ENCODE data around the gene CCR5.

The CCR5 gene

DNA sequence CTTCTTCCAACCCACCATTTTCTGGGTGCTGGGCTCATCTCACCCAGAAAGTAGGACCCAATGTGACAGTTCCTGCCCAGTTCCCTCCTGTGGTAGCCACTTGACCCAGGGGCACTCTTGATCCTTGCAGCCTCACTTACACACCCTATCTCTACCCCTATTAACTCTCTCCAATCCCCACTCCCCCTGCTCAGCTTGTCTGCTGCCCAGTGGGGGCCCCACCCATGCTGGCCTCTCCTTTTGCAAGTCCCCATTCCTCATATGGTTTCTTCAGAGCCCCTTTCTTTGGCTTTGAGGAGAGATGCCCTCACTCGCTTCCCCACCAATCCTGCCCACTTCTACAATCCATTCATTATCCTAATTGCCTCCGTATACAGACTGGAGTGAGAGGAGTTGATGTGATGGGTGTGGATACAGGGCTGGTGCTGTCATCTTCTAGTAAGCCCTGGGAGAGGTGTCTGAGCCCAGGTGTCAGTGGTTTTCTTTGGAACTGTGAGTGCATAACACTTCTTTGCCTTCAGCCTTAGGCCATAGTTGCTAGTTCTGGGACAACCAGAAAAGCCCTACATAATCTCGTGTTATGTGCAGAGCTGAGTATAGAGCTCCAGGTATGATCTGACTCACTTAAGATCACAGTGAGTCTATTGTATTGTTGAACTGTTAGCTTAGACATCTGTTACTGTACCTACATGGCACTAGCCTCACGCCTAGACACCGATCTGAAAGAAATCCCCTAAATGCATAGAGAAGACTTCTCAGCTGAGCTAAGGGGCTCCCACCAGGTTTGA, 4.8 kb upstream of the CCR5 start:
- H3K36me3 ChIP-seq (ENCODE audit: insufficient read depth), result no peaks in the 10 kb centered on the region
- H3K9ac ChIP-seq, result no peak overlapping the region
- H3K4me3 ChIP-seq (IDR thresholded peaks at IDR 0.05; ENCODE audit: insufficient read depth, low read depth, low read length), result no peak overlapping the region

GRCh38 chr3:46367811-46368210, 2.9 kb upstream of the CCR5 start:
- Histone ChIP-seq H4K20me1 (ENCODE audit: insufficient read depth) (no peaks in the 10 kb centered on the region), H3K4me1 (ENCODE audit: low read depth, poor library complexity, severe bottlenecking) (peaks cover 27% of the 10 kb centered on the region), H3K36me3 (ENCODE audit: insufficient read depth) (no peaks in the 10 kb centered on the region), H3K4me3 (IDR thresholded peaks at IDR 0.05; ENCODE audit: insufficient read depth, low read depth, low read length) (no peak overlapping the region), H3K4me2 (no peak overlapping the region), H3K27me3 (ENCODE audit: insufficient read depth, low read depth) (no peaks in the 10 kb centered on the region), H3K27ac (no peak overlapping the region), H3K9ac (no peak overlapping the region), H3K79me2 (ENCODE audit: insufficient read depth, low read depth) (no peaks in the 10 kb centered on the region), H2AFZ (ENCODE audit: low read depth) (peak overlapping the region; percentile 53; the same call in 1 of the 2 replicates)
- TF ChIP-seq, protein P1, sequence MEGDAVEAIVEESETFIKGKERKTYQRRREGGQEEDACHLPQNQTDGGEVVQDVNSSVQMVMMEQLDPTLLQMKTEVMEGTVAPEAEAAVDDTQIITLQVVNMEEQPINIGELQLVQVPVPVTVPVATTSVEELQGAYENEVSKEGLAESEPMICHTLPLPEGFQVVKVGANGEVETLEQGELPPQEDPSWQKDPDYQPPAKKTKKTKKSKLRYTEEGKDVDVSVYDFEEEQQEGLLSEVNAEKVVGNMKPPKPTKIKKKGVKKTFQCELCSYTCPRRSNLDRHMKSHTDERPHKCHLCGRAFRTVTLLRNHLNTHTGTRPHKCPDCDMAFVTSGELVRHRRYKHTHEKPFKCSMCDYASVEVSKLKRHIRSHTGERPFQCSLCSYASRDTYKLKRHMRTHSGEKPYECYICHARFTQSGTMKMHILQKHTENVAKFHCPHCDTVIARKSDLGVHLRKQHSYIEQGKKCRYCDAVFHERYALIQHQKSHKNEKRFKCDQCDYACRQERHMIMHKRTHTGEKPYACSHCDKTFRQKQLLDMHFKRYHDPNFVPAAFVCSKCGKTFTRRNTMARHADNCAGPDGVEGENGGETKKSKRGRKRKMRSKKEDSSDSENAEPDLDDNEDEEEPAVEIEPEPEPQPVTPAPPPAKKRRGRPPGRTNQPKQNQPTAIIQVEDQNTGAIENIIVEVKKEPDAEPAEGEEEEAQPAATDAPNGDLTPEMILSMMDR (conservative IDR thresholded peaks at IDR 0.05; ENCODE audit: low read depth, low read length), result no peak

More for the DNA sequence above, 4.8 kb upstream of the CCR5 start:
- Histone ChIP-seq H3K79me2 (ENCODE audit: insufficient read depth, low read depth) (no peaks in the 10 kb centered on the region), H3K4me2 (no peak overlapping the region), H3K4me1 (ENCODE audit: low read depth, poor library complexity, severe bottlenecking) (peaks cover 30% of the 10 kb centered on the region), H3K27ac (no peak overlapping the region), H3K27me3 (ENCODE audit: insufficient read depth, low read depth) (no peaks in the 10 kb centered on the region), H2AFZ (ENCODE audit: low read depth) (no peak overlapping the region), H4K20me1 (ENCODE audit: insufficient read depth) (no peaks in the 10 kb centered on the region)
- TF ChIP-seq, protein P1 (conservative IDR thresholded peaks at IDR 0.05; ENCODE audit: low read depth, low read length), result no peak

- no peak overlapping the region for H3K27ac ChIP-seq
- H3K9ac ChIP-seq, result no peak overlapping the region
- peaks cover 27% of the 10 kb centered on the region for H3K4me1 ChIP-seq (ENCODE audit: low read depth, poor library complexity, severe bottlenecking)
- no peaks in the 10 kb centered on the region for H3K27me3 ChIP-seq (ENCODE audit: insufficient read depth, low read depth)
- H3K4me2 ChIP-seq, result no peak overlapping the region
- no peaks in the 10 kb centered on the region for H3K36me3 ChIP-seq (ENCODE audit: insufficient read depth)
- TF ChIP-seq, protein P1 (conservative IDR thresholded peaks at IDR 0.05; ENCODE audit: low read depth, low read length), result peak; percentile 66
- no peak overlapping the region for H3K4me3 ChIP-seq (IDR thresholded peaks at IDR 0.05; ENCODE audit: insufficient read depth, low read depth, low read length)
- H2AFZ ChIP-seq (ENCODE audit: low read depth), result peak overlapping the region; percentile 53
- no peaks in the 10 kb centered on the region for H4K20me1 ChIP-seq (ENCODE audit: insufficient read depth)
- no peaks in the 10 kb centered on the region for H3K79me2 ChIP-seq (ENCODE audit: insufficient read depth, low read depth)
These were observed 2.2 kb upstream of the CCR5 start for GRCh38 chr3:46368569-46368968.

- no peaks in the 10 kb centered on the region for H3K36me3 ChIP-seq (ENCODE audit: insufficient read depth)
- H3K4me1 ChIP-seq (ENCODE audit: low read depth, poor library complexity, severe bottlenecking), result peaks cover 27% of the 10 kb centered on the region
- TF ChIP-seq, protein P1 (conservative IDR thresholded peaks at IDR 0.05; ENCODE audit: low read depth, low read length), result no peak
- no peak overlapping the region for H3K4me2 ChIP-seq
- H3K27me3 ChIP-seq (ENCODE audit: insufficient read depth, low read depth), result no peaks in the 10 kb centered on the region
- no peak overlapping the region for H2AFZ ChIP-seq (ENCODE audit: low read depth)
- H3K9ac ChIP-seq, result no peak overlapping the region
- no peaks in the 10 kb centered on the region for H4K20me1 ChIP-seq (ENCODE audit: insufficient read depth)
- H3K4me3 ChIP-seq (IDR thresholded peaks at IDR 0.05; ENCODE audit: insufficient read depth, low read depth, low read length), result no peak overlapping the region
- no peaks in the 10 kb centered on the region for H3K79me2 ChIP-seq (ENCODE audit: insufficient read depth, low read depth)
- H3K27ac ChIP-seq, result no peak overlapping the region
These were observed 1.6 kb upstream of the CCR5 start for GRCh38 chr3:46369151-46369550.
